Neural cell (in vitro differentiated cells): Measurements from ENCODE around the gene RACK1. TPM values are rescaled to one million over a fixed set of nuclear protein-coding genes. Genes with fewer than 3 reads are reported as not detected.
"Not testable (repeated sequence)": the region's sequence is repeated elsewhere in the genome, so short reads cannot be mapped to it uniquely, and the experiment has no call there.

Source experiments
- H2AFZ ChIP-seq: fragments of 200-600, 300-800 bp; sonication (generic), shearing (Covaris generic); 2 replicates; pipeline ENCODE4 v1.6.0; 2014; ENCODE audit warnings: low read depth, mild to moderate bottlenecking, antibody characterized with exemption, low read length, moderate library complexity
- H3F3A ChIP-seq: fragments of 200-600 bp; shearing (Covaris generic); 2 replicates; pipeline ENCODE4 v1.6.1; 2016; ENCODE audit warnings: mild to moderate bottlenecking, moderate library complexity, mixed read lengths, antibody characterized with exemption, low read length; ENCODE audit not compliant: insufficient read depth, poor library complexity, severe bottlenecking
- H3K27ac ChIP-seq: fragments of 200-600, 300-800 bp; sonication (generic), shearing (Covaris generic); 2 replicates; pipeline ENCODE4 v1.5.1; 2014; ENCODE audit warnings: mild to moderate bottlenecking, low read length, moderate library complexity
- H3K27me3 ChIP-seq: fragments of 300-800, 200-600 bp; sonication (generic), shearing (Covaris generic); 2 replicates; pipeline ENCODE4 v1.6.0; 2014; ENCODE audit warnings: mild to moderate bottlenecking, low read depth, low read length, moderate library complexity; ENCODE audit not compliant: insufficient read depth
- H3K36me3 ChIP-seq: fragments of 300-800, 200-600 bp; sonication (generic), shearing (Covaris generic); 2 replicates; pipeline ENCODE4 v1.5.1; 2014; ENCODE audit warnings: mild to moderate bottlenecking, antibody characterized with exemption, low read length, moderate library complexity; ENCODE audit not compliant: insufficient read depth
- H3K4me2 ChIP-seq: fragments of 300-800, 200-600 bp; sonication (generic), shearing (Covaris generic); 2 replicates; pipeline ENCODE4 v1.6.0; 2014; ENCODE audit warnings: mild to moderate bottlenecking, low read length
- H3K4me3 ChIP-seq: fragments of 300-800, 200-600 bp; sonication (generic), shearing (Covaris generic); 2 replicates; pipeline ENCODE4 v1.5.1; 2014; ENCODE audit warnings: mild to moderate bottlenecking, low read length, moderate library complexity
- H3K79me2 ChIP-seq: fragments of 200-600 bp; shearing (Covaris generic); replicated peaks from 2 replicates; pipeline ENCODE4 v1.6.0; 2014; ENCODE audit warnings: mild to moderate bottlenecking, low read length, moderate library complexity; ENCODE audit not compliant: insufficient read depth
- H3K9ac ChIP-seq: fragments of 300-800, 200-600 bp; sonication (generic), shearing (Covaris generic); 2 replicates; pipeline ENCODE4 v1.6.1; 2016; ENCODE audit warnings: mild to moderate bottlenecking, low read length, mixed read lengths
- H3K9me2 ChIP-seq: fragments of 200-600 bp; shearing (Covaris generic); 2 replicates; pipeline ENCODE4 v1.6.1; 2016; ENCODE audit warnings: mild to moderate bottlenecking, low read length, mixed read lengths; ENCODE audit not compliant: insufficient read depth
- H3K9me3 ChIP-seq: fragments of 200-600, 300-800 bp; sonication (generic), shearing (Covaris generic); 2 replicates; pipeline ENCODE4 v1.6.1; 2016; ENCODE audit warnings: mild to moderate bottlenecking, mixed run types, low read length, moderate library complexity, mixed read lengths
- H4K20me1 ChIP-seq: fragments of 200-600 bp; shearing (Covaris generic); 2 replicates; pipeline ENCODE4 v1.6.1; 2016; ENCODE audit warnings: mild to moderate bottlenecking, mixed run types; ENCODE audit not compliant: insufficient read depth
- CTCF ChIP-seq: fragments of 450-650 bp; IDR thresholded peaks from 2 replicates; pipeline ENCODE4 v1.5.1; 2014; ENCODE audit warnings: antibody characterized with exemption, mild to moderate bottlenecking, moderate library complexity; ENCODE audit not compliant: poor library complexity, severe bottlenecking
- EP300 ChIP-seq: fragments of 450-650 bp; conservative IDR thresholded peaks from 2 replicates; pipeline ENCODE4 v1.6.1; 2014; ENCODE audit warnings: antibody characterized with exemption, mild to moderate bottlenecking, moderate library complexity; ENCODE audit not compliant: poor library complexity, severe bottlenecking
- EZH2 ChIP-seq: fragments of 200-600, 300-800 bp; shearing (Covaris generic), sonication (generic); IDR thresholded peaks from 2 replicates; pipeline ENCODE4 v1.6.1; 2014; ENCODE audit warnings: antibody characterized with exemption, low read length, borderline replicate concordance, mild to moderate bottlenecking; ENCODE audit not compliant: insufficient read depth, poor library complexity, severe bottlenecking
- MXI1 ChIP-seq: fragments of 450-650 bp; conservative IDR thresholded peaks from 2 replicates; pipeline ENCODE4 v1.6.1; 2014; ENCODE audit warnings: antibody characterized with exemption, mild to moderate bottlenecking; ENCODE audit not compliant: poor library complexity, severe bottlenecking
- POLR2AphosphoS5 ChIP-seq: IDR thresholded peaks from 2 replicates; pipeline ENCODE4 v1.6.1; 2012
- RAD21 ChIP-seq: fragments of 450-650 bp; conservative IDR thresholded peaks from 2 replicates; pipeline ENCODE4 v1.6.1; 2014; ENCODE audit warnings: antibody characterized with exemption, mild to moderate bottlenecking, moderate library complexity
- REST ChIP-seq: IDR thresholded peaks from 2 replicates; pipeline ENCODE4 v1.6.1; 2012; ENCODE audit warnings: borderline replicate concordance
- SMC3 ChIP-seq: fragments of 450-650 bp; conservative IDR thresholded peaks from 2 replicates; pipeline ENCODE4 v1.6.1; 2014; ENCODE audit warnings: antibody characterized with exemption, mild to moderate bottlenecking, moderate library complexity; ENCODE audit not compliant: poor library complexity
- TAF1 ChIP-seq: IDR thresholded peaks from 2 replicates; pipeline ENCODE4 v1.6.1; 2012; ENCODE audit warnings: low read depth
- polyA plus RNA-seq: library from polyadenylated mRNA; depleted of rRNA; stranded (reverse); fragments of >200 nt; gene quantifications from 2 replicates; pipeline ENCODE4 v1.2.3, GENCODE V29; 2014

RACK1 gene
- polyA plus RNA-seq, 1 donor from 2014 or later, result 2,178 TPM

GRCh38 chr5:181211208-181211607, 32.5 kb downstream of the RACK1 start:
- TF ChIP-seq POLR2AphosphoS5 (no peak), SMC3 (no peak), EZH2 (no peak), RAD21 (no peak), REST (no peak), TAF1 (no peak), EP300 (no peak), CTCF (no peak), MXI1 (no peak)
- Histone ChIP-seq H3K36me3 (no peaks in the 10 kb centered on the region), H3K9me3 (no peaks in the 10 kb centered on the region), H2AFZ (no peak overlapping the region), H3K9ac (no peak overlapping the region), H3K4me3 (no peak overlapping the region), H3K79me2 (no peaks in the 10 kb centered on the region), H3K9me2 (no peaks in the 10 kb centered on the region), H4K20me1 (no peaks in the 10 kb centered on the region), H3K27me3 (peaks cover 9% of the 10 kb centered on the region), H3K27ac (no peak overlapping the region), H3F3A (peaks cover 3% of the 10 kb centered on the region), H3K4me2 (no peak overlapping the region)

- H3K4me3 ChIP-seq, H3K9me3 ChIP-seq, H2AFZ ChIP-seq, H3K4me2 ChIP-seq, H4K20me1 ChIP-seq, H3K9ac ChIP-seq, H3F3A ChIP-seq, H3K27ac ChIP-seq, H3K79me2 ChIP-seq, H3K36me3 ChIP-seq, H3K9me2 ChIP-seq, H3K27me3 ChIP-seq: not testable (repeated sequence)
These were observed 33.0 kb downstream of the RACK1 start for GRCh38 chr5:181210698-181211097.

GRCh38 chr5:181210148-181210547, 33.6 kb downstream of the RACK1 start:
- H3F3A ChIP-seq, H4K20me1 ChIP-seq, H3K4me3 ChIP-seq, H2AFZ ChIP-seq, H3K4me2 ChIP-seq, H3K9ac ChIP-seq, H3K79me2 ChIP-seq, H3K9me2 ChIP-seq, H3K9me3 ChIP-seq, H3K27ac ChIP-seq, H3K36me3 ChIP-seq: not testable (repeated sequence)
- H3K27me3 ChIP-seq, result peaks cover 15% of the 10 kb centered on the region

GRCh38 chr5:181209006-181209405, 34.7 kb downstream of the RACK1 start:
- not testable (repeated sequence) for H4K20me1 ChIP-seq, H3K36me3 ChIP-seq, H3K9ac ChIP-seq, H3K9me2 ChIP-seq, H3K4me3 ChIP-seq, H3K79me2 ChIP-seq, H3K27ac ChIP-seq, H3F3A ChIP-seq, H3K9me3 ChIP-seq, H2AFZ ChIP-seq, H3K4me2 ChIP-seq
- H3K27me3 ChIP-seq, result peaks cover 26% of the 10 kb centered on the region
